Thymus (tissue), 11 donors: ENCODE data around the gene TSC22D4. TPM values are rescaled to one million over a fixed set of nuclear protein-coding genes. Genes with fewer than 3 reads are reported as not detected.
"Not testable (repeated sequence)": the region's sequence is repeated elsewhere in the genome, so short reads cannot be mapped to it uniquely, and the experiment has no call there.

Experiments used
- DNase-seq, 9 donors: peaks; one replicate each; pipeline ENCODE4 v3.0.0-alpha.2; 2013; ENCODE audit warnings: low spot score in 9 of 9, low read depth in 6 of 9, missing footprints in 1 of 9
- H3K27ac ChIP-seq, 2 donors: one replicate each; pipeline ENCODE4 v1.5.1; 2013; ENCODE audit warnings: control low read depth in 1 of 2, low read depth in 1 of 2, low read length in 1 of 2, mild to moderate bottlenecking in 1 of 2, moderate library complexity in 1 of 2
- H3K27me3 ChIP-seq, 2 donors: one replicate each; pipeline ENCODE4 v1.5.1; 2013; ENCODE audit warnings: low read length in 1 of 2; ENCODE audit not compliant: control insufficient read depth in 2 of 2, insufficient read depth in 1 of 2
- H3K36me3 ChIP-seq, 2 donors: one replicate each; pipeline ENCODE4 v1.5.1; 2013; ENCODE audit warnings: low read length in 1 of 2, mild to moderate bottlenecking in 1 of 2, moderate library complexity in 1 of 2; ENCODE audit not compliant: control insufficient read depth in 2 of 2, insufficient read depth in 2 of 2
- H3K4me1 ChIP-seq, 2 donors: one replicate each; pipeline ENCODE4 v1.5.1; 2013; ENCODE audit warnings: low read length in 2 of 2; ENCODE audit not compliant: control insufficient read depth in 2 of 2, insufficient read depth in 2 of 2
- H3K4me3 ChIP-seq, 2 donors: one replicate each; pipeline ENCODE4 v1.5.1; 2013; ENCODE audit warnings: low read length in 2 of 2, control low read depth in 1 of 2, mild to moderate bottlenecking in 1 of 2
- H3K9me3 ChIP-seq, 2 donors: one replicate each; pipeline ENCODE4 v1.5.1; 2013; ENCODE audit warnings: low read length in 1 of 2, mild to moderate bottlenecking in 1 of 2; ENCODE audit not compliant: control insufficient read depth in 2 of 2, insufficient read depth in 1 of 2
- WGBS: extraction: QIAGEN DNeasy Blood & Tissue Kit; methylation state at CpG from one replicate; pipeline ENCODE4 v1.1.7; 2013; 5-methylcytosine and 5-hydroxymethylcytosine counted together
- polyA plus RNA-seq: library from polyadenylated mRNA; stranded (reverse); fragments of 200-250 nt; gene quantifications from one replicate; pipeline ENCODE4 v1.2.3, GENCODE V29; 2013
- total RNA-seq: library from RNA; stranded (reverse); fragments of 120-200 nt; gene quantifications from one replicate; pipeline ENCODE4 v1.2.4, GENCODE V29; 2013
- donor health status: healthy.

Gene TSC22D4
- total and polyA plus RNA-seq, 2 donors: 37.4 to 67.7 TPM

GRCh38 chr7:100504031-100504430 is 25.0 kb upstream of the TSC22D4 start:
- DNase-seq, H3K4me3 ChIP-seq, H3K27me3 ChIP-seq, H3K36me3 ChIP-seq, H3K4me1 ChIP-seq, H3K27ac ChIP-seq, H3K9me3 ChIP-seq: not testable (repeated sequence)
- WGBS: 97% methylated on average over 3 of the region's 3 CpGs

GRCh38 chr7:100500743-100501142 is 21.7 kb upstream of the TSC22D4 start:
- 97% methylated on average over 2 of the region's 2 CpGs for WGBS
- H3K4me1 ChIP-seq, H3K9me3 ChIP-seq, DNase-seq, H3K36me3 ChIP-seq, H3K4me3 ChIP-seq, H3K27ac ChIP-seq: not testable (repeated sequence)
- H3K27me3 ChIP-seq: peaks cover 0 to 23% of the 10 kb centered on the region in 2 donors

GRCh38 chr7:100496509-100496908 is 17.5 kb upstream of the TSC22D4 start:
- no peak overlapping the region for H3K27ac ChIP-seq
- no peak for DNase-seq
- H3K4me3 ChIP-seq: no peak overlapping the region
- H3K27me3 ChIP-seq: peaks cover 24 to 60% of the 10 kb centered on the region in 2 donors
- no peaks in the 10 kb centered on the region for H3K36me3 ChIP-seq
- 97% methylated on average over 6 of the region's 6 CpGs for WGBS
- H3K4me1 ChIP-seq: peaks cover 6 to 10% of the 10 kb centered on the region in 2 donors
- H3K9me3 ChIP-seq: no peaks in the 10 kb centered on the region

GRCh38 chr7:100493476-100494264 is 14.7 kb upstream of the TSC22D4 start:
- WGBS: 4% methylated on average over 56 of the region's 56 CpGs
- peak in 1 of 9 donors; percentile 55 for DNase-seq
- Histone ChIP-seq H3K4me3 (peak overlapping the region in 1 of 2 donors; percentile 36), H3K36me3 (no peaks in the 10 kb centered on the region), H3K4me1 (peaks cover 10 to 27% of the 10 kb centered on the region in 2 donors), H3K9me3 (no peaks in the 10 kb centered on the region), H3K27ac (no peak overlapping the region), H3K27me3 (peaks cover 27 to 70% of the 10 kb centered on the region in 2 donors)

- peaks cover 10 to 27% of the 10 kb centered on the region in 2 donors for H3K4me1 ChIP-seq
- no peak overlapping the region for H3K4me3 ChIP-seq
- H3K27ac ChIP-seq: no peak overlapping the region
- DNase-seq: no peak
- peaks cover 27 to 69% of the 10 kb centered on the region in 2 donors for H3K27me3 ChIP-seq
- H3K36me3 ChIP-seq: no peaks in the 10 kb centered on the region
- WGBS: 92% methylated on average over 5 of the region's 5 CpGs
- H3K9me3 ChIP-seq: no peaks in the 10 kb centered on the region
Measured at GRCh38 chr7:100492738-100493475, 13.9 kb upstream of the TSC22D4 start.

GRCh38 chr7:100491192-100491578 is 12.2 kb upstream of the TSC22D4 start:
- peaks cover 27 to 57% of the 10 kb centered on the region in 2 donors for H3K27me3 ChIP-seq
- no peak overlapping the region for H3K4me3 ChIP-seq
- peaks cover 10 to 27% of the 10 kb centered on the region in 2 donors for H3K4me1 ChIP-seq
- WGBS: 98% methylated on average over 5 of the region's 5 CpGs
- H3K36me3 ChIP-seq: no peaks in the 10 kb centered on the region
- H3K9me3 ChIP-seq: no peaks in the 10 kb centered on the region
- DNase-seq: no peak
- no peak overlapping the region for H3K27ac ChIP-seq

GRCh38 chr7:100490483-100491191 is 11.6 kb upstream of the TSC22D4 start:
- H3K27me3 ChIP-seq: peaks cover 27 to 51% of the 10 kb centered on the region in 2 donors
- peaks cover 10 to 27% of the 10 kb centered on the region in 2 donors for H3K4me1 ChIP-seq
- no peaks in the 10 kb centered on the region for H3K9me3 ChIP-seq
- WGBS: 94% methylated on average over 25 of the region's 25 CpGs
- H3K27ac ChIP-seq: peak overlapping the region in 1 of 2 donors; percentile 4
- no peak for DNase-seq
- H3K36me3 ChIP-seq: no peaks in the 10 kb centered on the region
- H3K4me3 ChIP-seq: no peak overlapping the region

GRCh38 chr7:100489824-100490223 is 10.8 kb upstream of the TSC22D4 start:
- H3K4me3 ChIP-seq: no peak overlapping the region
- H3K9me3 ChIP-seq: no peaks in the 10 kb centered on the region
- H3K4me1 ChIP-seq: peaks cover 10 to 27% of the 10 kb centered on the region in 2 donors
- DNase-seq: peak; percentile 85 to 97 (median 94)
- WGBS: 44% methylated on average over 9 of the region's 9 CpGs
- H3K27me3 ChIP-seq: peaks cover 26 to 43% of the 10 kb centered on the region in 2 donors
- H3K27ac ChIP-seq: no peak overlapping the region
- no peaks in the 10 kb centered on the region for H3K36me3 ChIP-seq
